ENCODE data around the gene DELE1.

Gene DELE1

GRCh38 chr5:141966275-141966962 lies 42.7 kb downstream of the DELE1 start:
- TF ChIP-seq ZNF274 (IDR thresholded peaks at IDR 0.05; ENCODE audit: low read depth, low read length), result no peak
- no peak overlapping the region for H3K4me3 ChIP-seq (ENCODE audit: low read length)

GRCh38 chr5:141966963-141967333 lies 43.3 kb downstream of the DELE1 start:
- no peak overlapping the region for H3K4me3 ChIP-seq (ENCODE audit: low read length)
- TF ChIP-seq ZNF274 (IDR thresholded peaks at IDR 0.05; ENCODE audit: low read depth, low read length), result no peak

DNA sequence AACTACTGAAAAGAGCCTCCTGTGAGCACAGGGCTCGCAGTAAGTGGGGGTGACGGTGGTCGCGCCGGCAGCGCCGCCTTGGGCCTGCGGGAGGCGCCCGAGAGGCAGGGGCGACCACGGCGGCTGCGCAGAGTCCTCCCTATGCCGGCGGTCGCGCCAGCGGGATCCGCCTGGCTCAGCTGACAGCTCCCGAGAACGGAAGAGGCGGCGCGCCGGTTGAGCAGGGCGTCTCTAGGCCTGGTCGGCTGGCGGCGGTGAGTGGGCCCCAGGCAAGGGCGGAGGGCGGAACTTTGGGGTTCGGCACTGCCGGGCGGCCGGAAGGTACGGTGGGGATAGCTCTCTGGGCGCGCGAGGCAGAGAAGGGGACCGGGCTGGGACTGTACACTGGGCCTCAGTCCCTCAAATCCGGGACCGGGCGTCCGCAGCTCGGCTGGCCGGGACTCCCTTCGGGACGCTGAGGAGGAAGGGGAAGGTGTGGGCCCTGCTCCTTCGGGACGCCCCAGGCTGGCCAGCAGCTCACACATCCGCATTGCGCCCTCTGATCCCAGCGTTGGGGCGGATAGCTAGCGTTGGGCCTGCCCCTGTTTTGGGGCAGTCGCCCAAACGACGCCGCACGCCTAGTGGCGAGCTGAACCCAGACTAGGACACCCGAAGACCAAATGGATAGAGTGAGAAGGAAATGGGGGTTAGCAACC lies 45.4 kb downstream of the DELE1 start, which contains the start of gene RNF14:
Gene RNF14 (plus strand): TSS at position 192 of the 695 bp plus-strand sequence. CDS start 4,484 bp downstream, outside the sequence.
- no peak for TF ChIP-seq ZNF274 (IDR thresholded peaks at IDR 0.05; ENCODE audit: low read depth, low read length)
- peak within 1 kb of the TSS; percentile 100 for H3K4me3 ChIP-seq (ENCODE audit: low read length)

DNA sequence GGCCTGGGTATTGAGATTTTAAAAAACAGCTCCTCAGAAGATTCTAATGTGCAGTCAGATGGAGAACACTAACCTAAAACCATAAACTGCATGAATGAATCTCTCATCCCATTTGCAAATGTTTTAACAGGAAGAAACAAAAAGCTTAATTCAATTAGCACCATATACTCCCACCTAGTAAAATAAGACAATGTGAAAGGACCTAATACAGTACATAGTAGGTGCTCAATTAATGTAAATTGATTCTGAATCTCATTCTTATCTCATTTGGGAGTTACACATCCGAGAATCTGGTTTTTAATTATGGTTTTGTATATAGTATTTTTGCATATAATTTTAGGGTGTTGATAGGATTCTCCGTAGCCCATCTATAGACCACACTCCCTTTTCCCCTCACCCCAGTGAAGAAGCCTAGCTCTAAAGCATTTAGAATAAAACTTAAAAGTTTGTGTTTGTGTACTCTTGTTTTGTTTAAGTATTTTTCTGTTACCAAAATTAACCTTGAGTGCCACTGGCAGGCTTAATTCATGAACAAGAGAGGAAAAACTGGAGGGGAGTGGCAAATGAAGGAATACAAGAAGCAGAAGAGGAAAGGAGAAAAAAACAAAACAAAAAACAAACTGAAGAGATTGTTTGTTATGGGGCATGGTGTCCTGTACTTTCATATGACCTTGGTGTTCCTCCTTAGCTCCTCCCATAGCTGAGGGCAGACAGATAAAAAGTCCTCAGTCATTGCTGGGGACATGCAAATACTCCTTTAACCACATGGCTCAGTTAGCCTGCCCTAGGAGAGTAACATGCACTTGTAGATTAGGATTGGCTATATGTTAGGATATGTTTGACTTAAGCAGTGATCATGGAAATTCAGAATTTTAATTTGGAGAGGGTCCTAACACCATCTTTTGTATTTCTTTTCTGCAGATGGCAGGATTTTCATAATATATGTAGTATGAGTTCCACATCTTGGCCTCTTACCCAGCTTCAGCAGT lies 46.4 kb downstream of the DELE1 start:
- no peak for TF ChIP-seq ZNF274 (IDR thresholded peaks at IDR 0.05; ENCODE audit: low read depth, low read length)
- peak overlapping the region; percentile 100 for H3K4me3 ChIP-seq (ENCODE audit: low read length)

- TF ChIP-seq ZNF274 (IDR thresholded peaks at IDR 0.05; ENCODE audit: low read depth, low read length), result no peak
- H3K4me3 ChIP-seq (ENCODE audit: low read length), result no peak overlapping the region
These were observed 50.4 kb downstream of the DELE1 start for GRCh38 chr5:141973871-141974595.

DNA sequence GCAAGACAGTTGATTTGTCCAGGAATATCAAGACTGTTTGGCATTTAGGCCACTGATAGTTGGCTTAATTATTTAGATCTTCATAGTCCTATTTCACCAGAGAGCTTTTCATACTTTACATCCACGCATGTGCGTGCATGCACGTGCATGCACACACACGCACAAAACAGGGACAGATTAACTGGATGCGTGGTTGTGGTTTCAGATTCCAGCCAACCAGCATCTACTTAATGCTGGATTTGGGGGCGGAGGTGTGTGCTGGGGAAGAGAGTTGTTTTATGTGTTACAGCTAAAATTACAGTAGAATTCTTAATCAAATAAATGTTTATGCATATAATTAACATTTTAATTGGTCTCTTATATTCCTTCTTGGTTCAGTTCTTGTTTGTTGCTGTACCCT lies 52.5 kb downstream of the DELE1 start:
- TF ChIP-seq ZNF274 (IDR thresholded peaks at IDR 0.05; ENCODE audit: low read depth, low read length), result no peak
- no peak overlapping the region for H3K4me3 ChIP-seq (ENCODE audit: low read length)

- no peak for TF ChIP-seq ZNF274 (IDR thresholded peaks at IDR 0.05; ENCODE audit: low read depth, low read length)
- no peak overlapping the region for H3K4me3 ChIP-seq (ENCODE audit: low read length)
These were observed 54.7 kb downstream of the DELE1 start for GRCh38 chr5:141978389-141978788.

DNA sequence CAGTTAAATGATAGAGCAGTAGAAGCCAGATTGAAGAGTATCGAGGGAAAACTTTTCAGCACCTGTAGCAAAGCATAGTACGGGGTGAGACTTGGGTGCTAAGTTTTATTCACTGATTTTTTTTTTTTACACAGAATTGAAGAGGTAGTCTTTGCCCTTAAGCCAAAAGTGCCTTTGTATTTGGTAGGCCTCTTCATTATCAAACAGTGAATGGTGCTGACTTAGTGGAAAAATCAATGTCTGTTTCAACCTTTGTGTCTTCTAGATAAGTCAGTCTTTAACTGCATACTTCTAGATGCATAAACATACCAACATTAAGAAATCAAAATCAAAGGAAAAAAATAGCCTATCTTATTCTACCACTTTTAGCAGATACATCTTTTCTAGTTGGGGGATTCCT lies 59.0 kb downstream of the DELE1 start:
- no peak overlapping the region for H3K4me3 ChIP-seq (ENCODE audit: low read length)
- TF ChIP-seq ZNF274 (IDR thresholded peaks at IDR 0.05; ENCODE audit: low read depth, low read length), result no peak

GRCh38 chr5:141986072-141986471 lies 62.4 kb downstream of the DELE1 start:
- TF ChIP-seq ZNF274 (IDR thresholded peaks at IDR 0.05; ENCODE audit: low read depth, low read length), result no peak
- H3K4me3 ChIP-seq (ENCODE audit: low read length), result no peak overlapping the region

DNA sequence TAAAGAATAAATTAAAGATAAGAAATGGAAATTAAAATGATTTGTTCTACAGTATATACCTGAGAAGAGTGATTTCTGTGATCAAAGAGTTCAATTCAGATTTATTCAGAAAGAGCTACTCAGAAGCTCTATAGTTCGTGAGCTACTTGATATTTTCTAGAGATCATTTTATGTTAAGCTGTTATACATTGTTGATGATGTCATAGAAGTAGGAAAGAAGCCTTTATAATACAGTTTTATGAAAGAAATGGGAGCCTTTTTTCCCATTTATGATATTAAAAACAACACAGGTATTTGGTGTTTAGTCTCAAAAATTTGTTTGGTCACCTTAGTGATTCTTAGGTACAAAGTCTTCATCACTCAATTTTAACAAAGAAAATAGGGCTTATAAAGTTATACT lies 66.0 kb downstream of the DELE1 start:
- no peak for TF ChIP-seq ZNF274 (IDR thresholded peaks at IDR 0.05; ENCODE audit: low read depth, low read length)
- H3K4me3 ChIP-seq (ENCODE audit: low read length), result no peak overlapping the region

All from GM08714 (cell line).